ENCODE results near the gene KIF1A. TPM values are rescaled to one million over a fixed set of nuclear protein-coding genes. Genes with fewer than 3 reads are reported as not detected.

KIF1A gene
- total and polyA plus RNA-seq, 2 donors (not counting 3 experiments of a cell fraction or from before 2014, with no cell fraction given) = 0.11 to 0.64 TPM

- no TSS peak for BruUV-seq (replicated peaks)
- peaks cover 6 to 19% of the 10 kb centered on the region in 2 experiments for H3K27me3 ChIP-seq (ENCODE audit: control insufficient read depth in 2 of 2, insufficient read depth in 2 of 2, low read length in 2 of 2)
- ChIA-PET CTCF (no interaction called here), POLR2A (no interaction called here)
- H3K9me3 ChIP-seq (replicated peaks; ENCODE audit: control insufficient read depth, insufficient read depth, low read length) = no peaks in the 10 kb centered on the region
- dilution Hi-C loops (cut with MboI; ENCODE audit: extremely low pct_ligation_motif_present, low sequenced_read_pairs) (no loop called here), intact Hi-C loops (cut with micrococcal nuclease) (loop anchor here (1.0 to 5.0 kb wide), 3 partner anchors 9 to 396 kb away; partner anchors contain the start of genes DUSP28 and GPC1)
- peaks cover 5% of the 10 kb centered on the region for H3K4me1 ChIP-seq (ENCODE audit: control insufficient read depth, extremely low read depth, insufficient read depth, low read length)
- H3K4me3 ChIP-seq (replicated peaks in 1 of 3; ENCODE audit: insufficient read depth in 1 of 3, low read depth in 1 of 3, low read length in 3 of 3) = no peak overlapping the region
- H3K36me3 ChIP-seq (ENCODE audit: control insufficient read depth in 2 of 2, extremely low read depth in 1 of 2, insufficient read depth in 2 of 2, low read length in 2 of 2) = no peaks in the 10 kb centered on the region
- TF ChIP-seq FOS (IDR thresholded peaks at IDR 0.05; ENCODE audit: borderline replicate concordance, insufficient read depth, low read length) (no peak), CTCF (IDR thresholded peaks at IDR 0.05; ENCODE audit: extremely low read depth in 1 of 2, insufficient read depth in 1 of 2, low read depth in 1 of 2, low read length in 2 of 2) (no peak), POLR2AphosphoS5 (IDR thresholded peaks at IDR 0.05; ENCODE audit: insufficient read depth, low read depth, low read length) (no peak), JUN (IDR thresholded peaks at IDR 0.05; ENCODE audit: borderline replicate concordance, insufficient read depth, insufficient read length, low read depth) (no peak), MAX (IDR thresholded peaks at IDR 0.05; ENCODE audit: insufficient read depth, insufficient read length) (no peak), MYC (IDR thresholded peaks at IDR 0.05; ENCODE audit: low read depth, low read length) (no peak), EZH2 (IDR thresholded peaks at IDR 0.05; ENCODE audit: borderline replicate concordance, low read depth, low read length, severe bottlenecking) (no peak)
- no peak overlapping the region for H3K4me2 ChIP-seq (ENCODE audit: insufficient read depth, low read length)
- no peaks in the 10 kb centered on the region for H4K20me1 ChIP-seq (replicated peaks; ENCODE audit: control insufficient read depth, extremely low read depth, insufficient read depth, low read length)
- H3K9ac ChIP-seq (replicated peaks; ENCODE audit: extremely low read depth, insufficient read depth, low read length) = no peak overlapping the region
- no peaks in the 10 kb centered on the region for H3K79me2 ChIP-seq (ENCODE audit: control insufficient read depth, insufficient read depth, low read length)
- H3K9me1 ChIP-seq (replicated peaks; ENCODE audit: control insufficient read depth, extremely low read depth, insufficient read depth, low read length) = no peaks in the 10 kb centered on the region
- FAIRE-seq (no peak), DNase-seq (ENCODE audit: low read depth, low spot score) (no peak)
- no peak overlapping the region for H2AFZ ChIP-seq (ENCODE audit: low read depth, low read length)
- H3K27ac ChIP-seq (ENCODE audit: insufficient read depth, low read depth, low read length) = no peak overlapping the region
Observed at GRCh38 chr2:240832921-240833494, 13.0 kb upstream of the KIF1A start.

Measured in endothelial cell of umbilical vein (primary cell).